Hepatocyte (in vitro differentiated cells): ENCODE results near the gene CD86. TPM values are rescaled to one million over a fixed set of nuclear protein-coding genes. Genes with fewer than 3 reads are reported as not detected.

ENCODE experiments used
- DNase-seq: peaks from one replicate; pipeline ENCODE4 v3.0.0-alpha.2; 2016; ENCODE audit warnings: low spot score
- H2AFZ ChIP-seq: fragments of 200-600 bp; sonication (generic); 2 replicates; pipeline ENCODE4 v1.6.0; 2016; ENCODE audit warnings: antibody characterized with exemption, mild to moderate bottlenecking
- H3K27ac ChIP-seq: fragments of 200-600 bp; sonication (generic); 2 replicates; pipeline ENCODE4 v1.5.1; 2016; ENCODE audit warnings: mild to moderate bottlenecking
- H3K27me3 ChIP-seq: fragments of 200-600 bp; sonication (generic); 2 replicates; pipeline ENCODE4 v1.6.1; 2016
- H3K36me3 ChIP-seq: fragments of 200-600 bp; sonication (generic); replicated peaks from 2 replicates; pipeline ENCODE4 v1.5.1; 2016; ENCODE audit warnings: low read depth; ENCODE audit not compliant: insufficient read depth
- H3K4me1 ChIP-seq: fragments of 200-600 bp; sonication (generic); 2 replicates; pipeline ENCODE4 v1.5.1; 2016; ENCODE audit warnings: mild to moderate bottlenecking, moderate library complexity; ENCODE audit not compliant: insufficient read depth
- H3K4me2 ChIP-seq: fragments of 200-600 bp; sonication (generic); 2 replicates; pipeline ENCODE4 v1.6.0; 2016
- H3K4me3 ChIP-seq: fragments of 200-600 bp; sonication (generic); 2 replicates; pipeline ENCODE4 v1.5.1; 2016; ENCODE audit warnings: mild to moderate bottlenecking
- H3K79me2 ChIP-seq: fragments of 200-600 bp; sonication (generic); 2 replicates; pipeline ENCODE4 v1.6.0; 2017; ENCODE audit warnings: mild to moderate bottlenecking
- H3K9me2 ChIP-seq: fragments of 200-600 bp; sonication (generic); replicated peaks from 2 replicates; pipeline ENCODE4 v1.6.0; 2017; ENCODE audit warnings: mild to moderate bottlenecking; ENCODE audit not compliant: insufficient read depth
- H3K9me3 ChIP-seq: fragments of 200-600 bp; sonication (generic); 2 replicates; pipeline ENCODE4 v1.5.1; 2016; ENCODE audit warnings: low read depth, mild to moderate bottlenecking
- H4K20me1 ChIP-seq: fragments of 200-600 bp; sonication (generic); 2 replicates; pipeline ENCODE4 v1.6.0; 2016; ENCODE audit warnings: mild to moderate bottlenecking; ENCODE audit not compliant: insufficient read depth, poor library complexity, severe bottlenecking
- EZH2 ChIP-seq: fragments of 200-600 bp; sonication (generic); IDR thresholded peaks from 2 replicates; pipeline ENCODE4 v1.6.1; 2016; ENCODE audit warnings: antibody characterized with exemption, mild to moderate bottlenecking, borderline replicate concordance
- EZH2phosphoT487 ChIP-seq: fragments of 200-600 bp; sonication (generic); IDR thresholded peaks from one replicate; pipeline ENCODE4 v1.6.1; 2018; ENCODE audit warnings: antibody characterized with exemption, mild to moderate bottlenecking, low read depth, moderate library complexity; ENCODE audit not compliant: unreplicated experiment, severe bottlenecking
- WGBS: methylation state at CpG from one replicate; pipeline ENCODE4 v1.1.6; 2016; ENCODE audit warnings: low lambda C conversion rate; ENCODE audit errors: missing lambda C conversion rate; 5-methylcytosine and 5-hydroxymethylcytosine counted together
- polyA plus RNA-seq: library from polyadenylated mRNA; unstranded; fragments of >200 nt; fragmentation: Nextera tagmentation; extraction: Ambion mirVana; gene quantifications from 2 replicates; pipeline ENCODE4 v1.2.1, GENCODE V29; 2016
- total RNA-seq: library from RNA; depleted of rRNA; stranded (reverse); fragments of >200 nt; gene quantifications from 2 replicates; pipeline ENCODE4 v1.2.3, GENCODE V29; 2014
- TF ChIP-seq, protein P1 (sequence below): fragments of 200-600 bp; sonication (generic); IDR thresholded peaks from 2 replicates; pipeline ENCODE4 v1.5.1; 2016; ENCODE audit warnings: antibody characterized with exemption, mild to moderate bottlenecking; ENCODE audit not compliant: poor library complexity

Gene CD86
- total and polyA plus RNA-seq, 2 experiments from 2014 or later: 0.13 TPM; not detected in 1

- Histone ChIP-seq H3K4me2 (no peak overlapping the region), H4K20me1 (no peaks in the 10 kb centered on the region), H3K4me3 (no peak overlapping the region), H3K27me3 (no peaks in the 10 kb centered on the region), H3K4me1 (no peaks in the 10 kb centered on the region), H3K9me3 (no peaks in the 10 kb centered on the region), H3K79me2 (no peaks in the 10 kb centered on the region), H2AFZ (no peak overlapping the region), H3K36me3 (no peaks in the 10 kb centered on the region), H3K27ac (no peak overlapping the region), H3K9me2 (no peaks in the 10 kb centered on the region)
- no peak for TF ChIP-seq EZH2
- TF ChIP-seq, protein P1, sequence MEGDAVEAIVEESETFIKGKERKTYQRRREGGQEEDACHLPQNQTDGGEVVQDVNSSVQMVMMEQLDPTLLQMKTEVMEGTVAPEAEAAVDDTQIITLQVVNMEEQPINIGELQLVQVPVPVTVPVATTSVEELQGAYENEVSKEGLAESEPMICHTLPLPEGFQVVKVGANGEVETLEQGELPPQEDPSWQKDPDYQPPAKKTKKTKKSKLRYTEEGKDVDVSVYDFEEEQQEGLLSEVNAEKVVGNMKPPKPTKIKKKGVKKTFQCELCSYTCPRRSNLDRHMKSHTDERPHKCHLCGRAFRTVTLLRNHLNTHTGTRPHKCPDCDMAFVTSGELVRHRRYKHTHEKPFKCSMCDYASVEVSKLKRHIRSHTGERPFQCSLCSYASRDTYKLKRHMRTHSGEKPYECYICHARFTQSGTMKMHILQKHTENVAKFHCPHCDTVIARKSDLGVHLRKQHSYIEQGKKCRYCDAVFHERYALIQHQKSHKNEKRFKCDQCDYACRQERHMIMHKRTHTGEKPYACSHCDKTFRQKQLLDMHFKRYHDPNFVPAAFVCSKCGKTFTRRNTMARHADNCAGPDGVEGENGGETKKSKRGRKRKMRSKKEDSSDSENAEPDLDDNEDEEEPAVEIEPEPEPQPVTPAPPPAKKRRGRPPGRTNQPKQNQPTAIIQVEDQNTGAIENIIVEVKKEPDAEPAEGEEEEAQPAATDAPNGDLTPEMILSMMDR: no peak
- no peak for TF ChIP-seq EZH2phosphoT487
- DNase-seq: no peak
- 96% methylated on average over 9 of the region's 9 CpGs for WGBS
These were observed 25.0 kb downstream of the CD86 start for GRCh38 chr3:122080207-122080587.

- no peaks in the 10 kb centered on the region for H3K27me3 ChIP-seq
- no peak overlapping the region for H3K4me2 ChIP-seq
- H3K9me3 ChIP-seq: no peaks in the 10 kb centered on the region
- H2AFZ ChIP-seq: no peak overlapping the region
- no peaks in the 10 kb centered on the region for H3K36me3 ChIP-seq
- H3K79me2 ChIP-seq: no peaks in the 10 kb centered on the region
- H3K27ac ChIP-seq: no peak overlapping the region
- WGBS: 77% methylated on average over 7 of the region's 7 CpGs
- H3K4me1 ChIP-seq: no peaks in the 10 kb centered on the region
- H3K9me2 ChIP-seq: no peaks in the 10 kb centered on the region
- no peaks in the 10 kb centered on the region for H4K20me1 ChIP-seq
- TF ChIP-seq EZH2phosphoT487 (no peak), EZH2 (no peak)
- TF ChIP-seq, protein P1: no peak
- no peak overlapping the region for H3K4me3 ChIP-seq
- no peak for DNase-seq
These were observed 26.5 kb downstream of the CD86 start for GRCh38 chr3:122081543-122082247.

DNA sequence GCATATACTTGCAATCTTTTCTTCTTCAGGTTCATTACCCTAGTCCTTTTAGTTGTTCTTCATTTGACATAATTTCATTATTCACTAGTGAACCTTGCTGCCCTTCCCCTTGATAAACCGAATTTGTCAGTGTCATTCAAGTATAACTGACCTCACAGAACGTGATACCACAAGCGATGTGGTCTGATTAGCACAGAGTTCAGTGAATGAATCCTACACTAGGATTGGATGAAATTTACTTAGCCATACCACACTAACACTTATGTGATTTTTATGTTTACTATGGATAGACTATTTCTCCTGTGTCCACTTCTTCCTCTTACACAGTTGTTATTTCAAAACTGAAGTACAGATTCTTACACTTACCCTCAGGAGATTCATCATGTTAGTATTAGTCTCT lies 27.2 kb downstream of the CD86 start:
- Histone ChIP-seq H2AFZ (no peak overlapping the region), H3K27me3 (no peaks in the 10 kb centered on the region), H3K4me2 (no peak overlapping the region), H3K79me2 (no peaks in the 10 kb centered on the region), H3K4me3 (no peak overlapping the region), H3K27ac (no peak overlapping the region), H3K9me2 (no peaks in the 10 kb centered on the region), H3K4me1 (no peaks in the 10 kb centered on the region), H4K20me1 (no peaks in the 10 kb centered on the region), H3K36me3 (no peaks in the 10 kb centered on the region), H3K9me3 (no peaks in the 10 kb centered on the region)
- WGBS: 89% methylated on average over 3 of the region's 3 CpGs
- no peak for DNase-seq
- TF ChIP-seq EZH2phosphoT487: no peak

GRCh38 chr3:122084799-122085198 lies 29.6 kb downstream of the CD86 start:
- Histone ChIP-seq H3K4me3 (no peak overlapping the region), H3K79me2 (no peaks in the 10 kb centered on the region), H3K36me3 (no peaks in the 10 kb centered on the region), H2AFZ (no peak overlapping the region), H4K20me1 (no peaks in the 10 kb centered on the region), H3K4me1 (no peaks in the 10 kb centered on the region), H3K27ac (no peak overlapping the region), H3K4me2 (no peak overlapping the region), H3K9me3 (no peaks in the 10 kb centered on the region), H3K9me2 (no peaks in the 10 kb centered on the region), H3K27me3 (no peaks in the 10 kb centered on the region)
- WGBS: 71% methylated on average over 2 of the region's 2 CpGs
- no peak for TF ChIP-seq EZH2phosphoT487
- TF ChIP-seq, protein P1: no peak
- TF ChIP-seq EZH2: no peak
- DNase-seq: no peak
